ENCODE data around the gene LHX5.
"Not testable (repeated sequence)": the region's sequence is repeated elsewhere in the genome, so short reads cannot be mapped to it uniquely, and the experiment has no call there.

LHX5 gene

DNA sequence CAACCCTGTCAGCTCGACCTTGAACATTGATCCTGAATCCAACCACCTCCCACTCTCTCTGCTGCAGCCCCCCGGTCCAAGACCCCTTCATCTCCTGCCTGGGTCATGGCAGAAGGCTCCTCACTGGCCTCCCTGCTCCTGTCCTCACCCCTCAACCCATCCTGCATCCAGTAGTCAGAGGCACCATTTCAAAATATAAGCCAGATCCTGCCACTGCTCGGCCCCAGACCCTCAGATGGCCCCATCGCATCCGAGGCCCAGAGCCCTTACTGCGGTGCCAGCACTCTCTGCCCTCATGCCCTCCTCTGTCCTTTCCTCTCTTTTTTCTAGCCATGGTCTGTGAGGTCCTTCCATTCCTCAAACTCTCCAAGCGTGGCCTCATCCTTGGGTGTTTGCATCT, 34.3 kb upstream of the LHX5 start:
- TF ChIP-seq, protein P1, sequence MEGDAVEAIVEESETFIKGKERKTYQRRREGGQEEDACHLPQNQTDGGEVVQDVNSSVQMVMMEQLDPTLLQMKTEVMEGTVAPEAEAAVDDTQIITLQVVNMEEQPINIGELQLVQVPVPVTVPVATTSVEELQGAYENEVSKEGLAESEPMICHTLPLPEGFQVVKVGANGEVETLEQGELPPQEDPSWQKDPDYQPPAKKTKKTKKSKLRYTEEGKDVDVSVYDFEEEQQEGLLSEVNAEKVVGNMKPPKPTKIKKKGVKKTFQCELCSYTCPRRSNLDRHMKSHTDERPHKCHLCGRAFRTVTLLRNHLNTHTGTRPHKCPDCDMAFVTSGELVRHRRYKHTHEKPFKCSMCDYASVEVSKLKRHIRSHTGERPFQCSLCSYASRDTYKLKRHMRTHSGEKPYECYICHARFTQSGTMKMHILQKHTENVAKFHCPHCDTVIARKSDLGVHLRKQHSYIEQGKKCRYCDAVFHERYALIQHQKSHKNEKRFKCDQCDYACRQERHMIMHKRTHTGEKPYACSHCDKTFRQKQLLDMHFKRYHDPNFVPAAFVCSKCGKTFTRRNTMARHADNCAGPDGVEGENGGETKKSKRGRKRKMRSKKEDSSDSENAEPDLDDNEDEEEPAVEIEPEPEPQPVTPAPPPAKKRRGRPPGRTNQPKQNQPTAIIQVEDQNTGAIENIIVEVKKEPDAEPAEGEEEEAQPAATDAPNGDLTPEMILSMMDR (IDR thresholded peaks at IDR 0.05; ENCODE audit: control insufficient read depth, extremely low read depth, insufficient read depth) = no peak
- DNase-seq (ENCODE audit: low read depth) = no peak
- no peak overlapping the region for H3K4me3 ChIP-seq (ENCODE audit: low read depth, low read length)

DNA sequence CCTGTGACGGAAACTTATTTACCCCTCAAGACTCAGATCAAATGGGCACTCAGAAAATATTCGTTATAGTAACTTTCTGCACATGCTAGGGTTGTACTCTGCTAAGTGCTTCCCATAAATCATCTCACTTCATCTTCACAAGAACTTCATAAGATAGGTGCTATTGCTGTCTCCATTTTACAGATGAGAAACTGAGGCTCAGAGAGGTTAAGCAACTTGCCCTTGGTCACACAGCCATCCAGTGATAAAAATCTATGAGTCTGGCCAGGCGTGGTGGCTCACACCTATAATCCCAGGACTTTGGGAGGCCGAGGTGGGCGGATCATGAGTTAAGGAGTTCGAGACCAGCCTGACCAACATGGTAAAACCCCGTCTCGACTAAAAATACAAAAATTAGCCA, 33.2 kb upstream of the LHX5 start:
- no peak overlapping the region for H3K4me3 ChIP-seq (ENCODE audit: low read depth, low read length)
- TF ChIP-seq, protein P1 (IDR thresholded peaks at IDR 0.05; ENCODE audit: control insufficient read depth, extremely low read depth, insufficient read depth) = no peak
- no peak for DNase-seq (ENCODE audit: low read depth)

- no peak overlapping the region for H3K4me3 ChIP-seq (ENCODE audit: low read depth, low read length)
- TF ChIP-seq, protein P1 (IDR thresholded peaks at IDR 0.05; ENCODE audit: control insufficient read depth, extremely low read depth, insufficient read depth) = no peak
- DNase-seq (ENCODE audit: low read depth) = no peak
Measured at GRCh38 chr12:113500782-113501311, 29.2 kb upstream of the LHX5 start.

DNA sequence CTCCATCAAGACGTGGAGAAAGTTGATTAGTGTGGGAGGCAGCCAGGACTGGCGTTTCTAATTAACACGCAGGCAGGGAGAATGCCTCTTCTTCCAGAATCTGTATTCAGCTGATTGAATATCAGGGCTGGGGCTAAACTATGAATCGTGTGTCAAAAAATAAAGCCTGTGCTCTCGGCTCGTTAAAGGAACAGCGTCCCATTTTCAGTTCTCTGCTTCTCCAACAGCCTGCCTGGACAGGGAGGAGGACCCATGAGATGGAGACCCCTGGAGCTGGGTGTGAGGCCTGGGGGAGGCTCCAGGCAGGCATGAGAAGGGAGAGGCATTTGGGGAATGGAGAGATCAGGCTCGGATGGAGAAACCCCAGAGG, 28.6 kb upstream of the LHX5 start:
- TF ChIP-seq, protein P1 (IDR thresholded peaks at IDR 0.05; ENCODE audit: control insufficient read depth, extremely low read depth, insufficient read depth) = no peak
- no peak for DNase-seq (ENCODE audit: low read depth)
- no peak overlapping the region for H3K4me3 ChIP-seq (ENCODE audit: low read depth, low read length)

DNA sequence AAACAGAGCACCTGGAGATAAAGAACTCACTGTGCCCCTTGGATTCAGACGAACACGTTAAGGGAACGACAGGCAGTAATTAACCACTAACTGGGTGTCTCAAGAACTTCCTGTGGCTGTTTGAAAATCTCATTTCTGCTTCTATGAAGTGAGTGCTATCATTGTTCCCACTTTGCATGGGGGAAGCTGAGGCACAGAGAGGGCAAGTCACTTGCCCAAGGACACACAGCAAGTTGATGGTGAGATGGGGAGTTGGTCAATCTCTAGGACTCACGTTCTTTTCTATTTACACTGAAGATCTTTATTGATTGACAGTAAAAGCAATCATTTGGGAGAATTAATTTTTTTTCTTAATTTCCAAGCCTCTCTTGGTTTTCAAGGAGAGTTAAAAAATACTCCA, 26.8 kb upstream of the LHX5 start:
- TF ChIP-seq, protein P1 (IDR thresholded peaks at IDR 0.05; ENCODE audit: control insufficient read depth, extremely low read depth, insufficient read depth) = no peak
- DNase-seq (ENCODE audit: low read depth) = no peak
- no peak overlapping the region for H3K4me3 ChIP-seq (ENCODE audit: low read depth, low read length)

GRCh38 chr12:113497693-113498092, 26.0 kb upstream of the LHX5 start:
- TF ChIP-seq, protein P1 (IDR thresholded peaks at IDR 0.05; ENCODE audit: control insufficient read depth, extremely low read depth, insufficient read depth) = no peak
- H3K4me3 ChIP-seq (ENCODE audit: low read depth, low read length) = no peak overlapping the region
- DNase-seq (ENCODE audit: low read depth) = no peak

GRCh38 chr12:113495941-113496340, 24.3 kb upstream of the LHX5 start:
- H3K4me3 ChIP-seq (ENCODE audit: low read depth, low read length); DNase-seq (ENCODE audit: low read depth): not testable (repeated sequence)
